GM19099 (cell line): ENCODE results near the gene IFI16.

Source experiments
- POLR2A ChIP-seq: IDR thresholded peaks from 3 replicates; pipeline ENCODE4 v1.6.1; 2011; ENCODE audit warnings: low read depth; ENCODE audit not compliant: insufficient read length; ENCODE audit errors: extremely low read depth

The IFI16 gene

GRCh38 chr1:158999316-159000069, 10.2 kb upstream of the IFI16 start:
- TF ChIP-seq POLR2A: no peak

- TF ChIP-seq POLR2A: no peak
Observed at GRCh38 chr1:159000070-159000409, 9.7 kb upstream of the IFI16 start.

GRCh38 chr1:159000625-159001024, 9.1 kb upstream of the IFI16 start:
- TF ChIP-seq POLR2A: no peak

- TF ChIP-seq POLR2A: no peak
Observed at GRCh38 chr1:159005161-159005560, 4.5 kb upstream of the IFI16 start.

- TF ChIP-seq POLR2A: no peak
Observed at GRCh38 chr1:159005676-159006075, 4.0 kb upstream of the IFI16 start.

- TF ChIP-seq POLR2A: no peak
Observed at GRCh38 chr1:159007726-159008125, 2.0 kb upstream of the IFI16 start.

- peak; percentile 67 for TF ChIP-seq POLR2A
Observed at GRCh38 chr1:159008744-159009188, 941 bp upstream of the IFI16 start.

GRCh38 chr1:159009287-159009686, 420 bp upstream of the IFI16 start:
- TF ChIP-seq POLR2A: no peak

GRCh38 chr1:159010391-159010790, 684 bp downstream of the IFI16 start:
- no peak for TF ChIP-seq POLR2A

- TF ChIP-seq POLR2A: no peak
Observed at GRCh38 chr1:159011751-159012150, 2.0 kb downstream of the IFI16 start.

GRCh38 chr1:159012495-159012894, 2.8 kb downstream of the IFI16 start:
- TF ChIP-seq POLR2A: no peak

- peak; percentile 51 for TF ChIP-seq POLR2A
Observed at GRCh38 chr1:159014003-159014571, 4.4 kb downstream of the IFI16 start.

GRCh38 chr1:159014851-159015250, 5.1 kb downstream of the IFI16 start:
- no peak for TF ChIP-seq POLR2A

- TF ChIP-seq POLR2A: peak; percentile 48
Observed at GRCh38 chr1:159015440-159015909, 5.8 kb downstream of the IFI16 start.

- no peak for TF ChIP-seq POLR2A
Observed at GRCh38 chr1:159023723-159024122, 14.0 kb downstream of the IFI16 start.

GRCh38 chr1:159025043-159025442, 15.3 kb downstream of the IFI16 start:
- no peak for TF ChIP-seq POLR2A
